ENCODE results near the gene ACOT12. TPM values are rescaled to one million over a fixed set of nuclear protein-coding genes. Genes with fewer than 3 reads are reported as not detected.

ACOT12 gene
- total and polyA plus RNA-seq, 2 donors (not counting 1 experiment from before 2014, with no cell fraction given) = 0.06 TPM; not detected in 1

- no peak overlapping the region for H3K4me2 ChIP-seq (replicated peaks; ENCODE audit: low read depth, low read length, poor library complexity, severe bottlenecking)
- DNase-seq = no peak
- H3K27ac ChIP-seq (ENCODE audit: low read length in 2 of 2) = no peak overlapping the region
- H3K9me3 ChIP-seq (ENCODE audit: control extremely low read depth in 1 of 3, control insufficient read depth in 2 of 3, insufficient read depth in 1 of 3, low read length in 2 of 3) = no peaks in the 10 kb centered on the region
- no peaks in the 10 kb centered on the region for H4K20me1 ChIP-seq (ENCODE audit: control insufficient read depth, insufficient read depth, low read length, poor library complexity, severe bottlenecking)
- no peaks in the 10 kb centered on the region for H3K79me2 ChIP-seq (ENCODE audit: control insufficient read depth, insufficient read depth, low read length)
- Mint-ChIP-seq H3K4me3 (no peak overlapping the region), H3K9me3 (ENCODE audit: insufficient read depth) (no peaks in the 10 kb centered on the region), H3K4me1 (peaks cover 4% of the 10 kb centered on the region), H3K27ac (no peak overlapping the region), H3K27me3 (no peaks in the 10 kb centered on the region)
- H3K4me3 ChIP-seq (ENCODE audit: control extremely low read depth in 1 of 5, extremely low read depth in 1 of 5, insufficient read depth in 1 of 5, low read depth in 2 of 5, low read length in 4 of 5) = no peak overlapping the region
- ChIA-PET POLR2A (no interaction called here), CTCF (interaction anchor here (1.3 to 8.3 kb wide), 2 partner anchors 18 to 803 kb away, joined by 3 to 83 read pairs; no protein-coding TSS in a partner anchor)
- H3K4me1 ChIP-seq (ENCODE audit: control insufficient read depth in 2 of 2, insufficient read depth in 2 of 2, low read length in 2 of 2) = no peaks in the 10 kb centered on the region
- WGBS (ENCODE audit: insufficient coverage) = no CpG with 5 or more reads among the region's 2 CpGs
- H3K27me3 ChIP-seq (replicated peaks in 1 of 4; ENCODE audit: control extremely low read depth in 1 of 4, control insufficient read depth in 3 of 4, insufficient read depth in 4 of 4, low read length in 3 of 4) = no peaks in the 10 kb centered on the region
- intact Hi-C loops (cut with micrococcal nuclease) = loop anchor here (10.0 kb wide), 2 partner anchors 332 to 552 kb away; partner anchors contain the start of genes ATG10 and SSBP2
- H2AFZ ChIP-seq (ENCODE audit: insufficient read depth, low read depth, low read length, poor library complexity, severe bottlenecking) = no peak overlapping the region
- no peak for ATAC-seq (ENCODE audit: low read depth)
- peaks cover 6 to 18% of the 10 kb centered on the region in 2 experiments for H3K36me3 ChIP-seq (replicated peaks in 1 of 2; ENCODE audit: control extremely low read depth in 1 of 2, control insufficient read depth in 1 of 2, extremely low read depth in 1 of 2, insufficient read depth in 2 of 2, low read length in 1 of 2)
- TF ChIP-seq EZH2 (IDR thresholded peaks at IDR 0.05; ENCODE audit: borderline replicate concordance, insufficient read depth, low read depth, low read length, poor library complexity, severe bottlenecking) = no peak
- no peak for TF ChIP-seq CTCF (IDR thresholded peaks at IDR 0.05)
- H3K9ac ChIP-seq (ENCODE audit: low read length) = no peak overlapping the region
Observed at GRCh38 chr5:81422671-81423070, 28.7 kb upstream of the ACOT12 start.

GRCh38 chr5:81420039-81420667 is 26.2 kb upstream of the ACOT12 start:
- ChIA-PET POLR2A (no interaction called here), CTCF (interaction anchor here (0.6 kb wide), 1 partner anchor 177 kb away, joined by 4 read pairs; no protein-coding TSS in a partner anchor)
- intact Hi-C loops (cut with micrococcal nuclease) = loop anchor here (10.0 kb wide), 2 partner anchors 335 to 555 kb away; partner anchors contain the start of genes ATG10 and SSBP2
- Histone ChIP-seq H3K79me2 (ENCODE audit: control insufficient read depth, insufficient read depth, low read length) (no peaks in the 10 kb centered on the region), H3K4me2 (replicated peaks; ENCODE audit: low read depth, low read length, poor library complexity, severe bottlenecking) (no peak overlapping the region), H3K27me3 (replicated peaks in 1 of 4; ENCODE audit: control extremely low read depth in 1 of 4, control insufficient read depth in 3 of 4, insufficient read depth in 4 of 4, low read length in 3 of 4) (no peaks in the 10 kb centered on the region), H3K4me3 (ENCODE audit: control extremely low read depth in 1 of 5, extremely low read depth in 1 of 5, insufficient read depth in 1 of 5, low read depth in 2 of 5, low read length in 4 of 5) (no peak overlapping the region), H3K9ac (ENCODE audit: low read length) (no peak overlapping the region), H3K36me3 (replicated peaks in 1 of 2; ENCODE audit: control extremely low read depth in 1 of 2, control insufficient read depth in 1 of 2, extremely low read depth in 1 of 2, insufficient read depth in 2 of 2, low read length in 1 of 2) (peaks cover 7 to 18% of the 10 kb centered on the region in 2 experiments), H3K27ac (ENCODE audit: low read length in 2 of 2) (no peak overlapping the region), H4K20me1 (ENCODE audit: control insufficient read depth, insufficient read depth, low read length, poor library complexity, severe bottlenecking) (no peaks in the 10 kb centered on the region), H3K9me3 (ENCODE audit: control extremely low read depth in 1 of 3, control insufficient read depth in 2 of 3, insufficient read depth in 1 of 3, low read length in 2 of 3) (no peaks in the 10 kb centered on the region), H2AFZ (ENCODE audit: insufficient read depth, low read depth, low read length, poor library complexity, severe bottlenecking) (no peak overlapping the region), H3K4me1 (ENCODE audit: control insufficient read depth in 2 of 2, insufficient read depth in 2 of 2, low read length in 2 of 2) (no peaks in the 10 kb centered on the region)
- H3K4me3 Mint-ChIP-seq = no peak overlapping the region
- ATAC-seq (ENCODE audit: low read depth) (no peak), DNase-seq (no peak)
- WGBS (ENCODE audit: insufficient coverage) = 63% methylated on average over 2 of the region's 6 CpGs
- H3K9me3 Mint-ChIP-seq (ENCODE audit: insufficient read depth) = no peaks in the 10 kb centered on the region
- no peaks in the 10 kb centered on the region for H3K4me1 Mint-ChIP-seq
- no peak overlapping the region for H3K27ac Mint-ChIP-seq
- no peaks in the 10 kb centered on the region for H3K27me3 Mint-ChIP-seq
- TF ChIP-seq CTCF (IDR thresholded peaks at IDR 0.05) = no peak
- no peak for TF ChIP-seq EZH2 (IDR thresholded peaks at IDR 0.05; ENCODE audit: borderline replicate concordance, insufficient read depth, low read depth, low read length, poor library complexity, severe bottlenecking)
